C4-2B (cell line): Measurements from ENCODE around the gene TSSK3.

Source experiments
- ZFX ChIP-seq: fragments of 450-650 bp; IDR thresholded peaks from 2 replicates; pipeline ENCODE4 v1.6.1; 2017
- TF ChIP-seq, protein P1 (sequence below): fragments of 450-650 bp; conservative IDR thresholded peaks from 2 replicates; pipeline ENCODE4 v1.5.1; 2017; ENCODE audit warnings: mild to moderate bottlenecking

DNA sequence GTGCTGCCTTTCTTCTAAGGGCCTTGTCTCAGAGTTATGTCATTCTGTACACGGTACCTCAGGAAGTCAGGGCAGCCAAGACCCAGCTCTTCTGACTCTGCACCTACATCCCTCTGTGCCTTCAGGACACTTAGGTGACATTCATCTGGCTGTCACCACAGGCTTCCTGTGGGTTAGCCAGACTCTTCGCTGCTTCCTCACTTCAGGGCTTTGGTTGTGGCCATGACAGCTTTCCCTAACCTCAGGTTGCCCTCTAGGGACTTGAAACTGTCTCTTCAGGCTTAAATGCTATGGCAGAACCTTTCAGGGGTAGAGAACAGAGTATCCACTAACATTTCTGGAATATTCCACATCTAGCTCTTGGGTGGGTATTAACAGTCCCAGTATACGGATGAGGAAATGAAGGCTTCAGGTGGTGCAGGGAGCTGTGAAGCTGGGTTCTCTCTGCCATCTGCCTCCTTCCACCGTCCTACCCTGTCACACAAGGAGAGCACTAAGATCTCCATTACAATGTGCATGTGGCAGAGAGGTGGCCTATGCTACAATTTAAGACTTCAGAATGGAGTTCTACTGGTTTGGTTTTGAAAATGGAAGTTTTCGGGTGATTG lies 9.9 kb downstream of the TSSK3 start:
- TF ChIP-seq, protein P1, sequence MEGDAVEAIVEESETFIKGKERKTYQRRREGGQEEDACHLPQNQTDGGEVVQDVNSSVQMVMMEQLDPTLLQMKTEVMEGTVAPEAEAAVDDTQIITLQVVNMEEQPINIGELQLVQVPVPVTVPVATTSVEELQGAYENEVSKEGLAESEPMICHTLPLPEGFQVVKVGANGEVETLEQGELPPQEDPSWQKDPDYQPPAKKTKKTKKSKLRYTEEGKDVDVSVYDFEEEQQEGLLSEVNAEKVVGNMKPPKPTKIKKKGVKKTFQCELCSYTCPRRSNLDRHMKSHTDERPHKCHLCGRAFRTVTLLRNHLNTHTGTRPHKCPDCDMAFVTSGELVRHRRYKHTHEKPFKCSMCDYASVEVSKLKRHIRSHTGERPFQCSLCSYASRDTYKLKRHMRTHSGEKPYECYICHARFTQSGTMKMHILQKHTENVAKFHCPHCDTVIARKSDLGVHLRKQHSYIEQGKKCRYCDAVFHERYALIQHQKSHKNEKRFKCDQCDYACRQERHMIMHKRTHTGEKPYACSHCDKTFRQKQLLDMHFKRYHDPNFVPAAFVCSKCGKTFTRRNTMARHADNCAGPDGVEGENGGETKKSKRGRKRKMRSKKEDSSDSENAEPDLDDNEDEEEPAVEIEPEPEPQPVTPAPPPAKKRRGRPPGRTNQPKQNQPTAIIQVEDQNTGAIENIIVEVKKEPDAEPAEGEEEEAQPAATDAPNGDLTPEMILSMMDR: no peak
- TF ChIP-seq ZFX: no peak
